GM12878 (cell line): ENCODE measurements around the gene RCN2. TPM values are rescaled to one million over a fixed set of nuclear protein-coding genes. Genes with fewer than 3 reads are reported as not detected.
A peak's percentile ranks its signal among the peaks of the same experiment; 100 is the strongest.

ENCODE experiments used
- ATAC-seq: fragments of 200-7000 bp; cut with Tn5 transposase; 3 replicates; pipeline ENCODE4 v1.9.1; 2020; ENCODE audit warnings: mild to moderate bottlenecking, moderate library complexity
- BruUV-seq: library from RNA; stranded (reverse); fragments of 400-500 nt; replicated peaks from 2 replicates; lab custom pipeline; 2021; lab: Mats Ljungman, UMichigan
- CTCF ChIA-PET: fragments of 300-600 bp; sonication (Branson Sonifier 250); formaldehyde crosslinking; extraction: SDS; loops from one replicate; lab custom pipeline; 2021; ENCODE audit warnings: inconsistent platforms; lab: Yijun Ruan, JAX
- POLR2A ChIA-PET: fragments of 350-600 bp; formaldehyde crosslinking; extraction: SDS; loops from one replicate; lab custom pipeline; 2021; ENCODE audit warnings: inconsistent platforms; lab: Charles Lee
- RAD21 ChIA-PET: fragments of 300-600 bp; sonication (Branson Sonifier 250); formaldehyde crosslinking; loops from one replicate; lab custom pipeline; 2023; ENCODE audit warnings: antibody characterized with exemption; ENCODE audit not compliant: unreplicated experiment; lab: Charles Lee
- SMC1A ChIA-PET: fragments of 300-600 bp; sonication (Branson Sonifier 250); formaldehyde crosslinking; loops from one replicate; lab custom pipeline; 2023; ENCODE audit not compliant: unreplicated experiment, uncharacterized antibody; lab: Charles Lee
- DNase-seq: peaks from one replicate; pipeline ENCODE4 v3.0.0-alpha.2; 2011; ENCODE audit warnings: low read depth, low spot score
- FAIRE-seq: peaks from 3 replicates; lab custom pipeline; 2011; peaks lifted over from hg19 to GRCh38; lab: Jason Lieb, UNC
- H2AFZ ChIP-seq: 2 replicates; pipeline ENCODE4 v1.6.0; 2011; ENCODE audit warnings: low read depth, low read length, control low read depth; ENCODE audit not compliant: control insufficient read depth
- H3K27ac ChIP-seq: 2 replicates; pipeline ENCODE4 v1.5.1; 2011; ENCODE audit warnings: control low read depth; ENCODE audit not compliant: control insufficient read depth, insufficient read depth
- H3K27me3 ChIP-seq, 2 experiments: replicated peaks in 1 of 2; 2 replicates each; pipeline versions ENCODE4 v1.6.0 to v1.6.1; 2011; ENCODE audit warnings: low read length in 1 of 2; ENCODE audit not compliant: control insufficient read depth in 2 of 2, insufficient read depth in 2 of 2
- H3K36me3 ChIP-seq, 2 experiments: 2 replicates each; pipeline ENCODE4 v1.5.1; 2011; ENCODE audit warnings: low read length in 1 of 2; ENCODE audit not compliant: control insufficient read depth in 2 of 2, insufficient read depth in 2 of 2
- H3K4me1 ChIP-seq: 2 replicates; pipeline ENCODE4 v1.6.1; 2011; ENCODE audit warnings: mild to moderate bottlenecking, low read length, moderate library complexity, mixed read lengths; ENCODE audit not compliant: control insufficient read depth, insufficient read depth
- H3K4me2 ChIP-seq: 2 replicates; pipeline ENCODE4 v1.6.0; 2011; ENCODE audit warnings: control low read depth; ENCODE audit not compliant: control insufficient read depth, insufficient read depth
- H3K4me3 ChIP-seq: fragments of 200-600 bp; sonication (generic); 2 replicates; pipeline ENCODE4 v1.5.1; 2016
- H3K79me2 ChIP-seq: 2 replicates; pipeline ENCODE4 v1.6.0; 2011; ENCODE audit warnings: low read length; ENCODE audit not compliant: control insufficient read depth, insufficient read depth
- H3K9ac ChIP-seq: 2 replicates; pipeline ENCODE4 v1.8.0; 2011; ENCODE audit warnings: low read length, control low read depth, mixed read lengths; ENCODE audit not compliant: control insufficient read depth, insufficient read depth
- H3K9me3 ChIP-seq: replicated peaks from 3 replicates; pipeline ENCODE4 v1.5.1; 2011; ENCODE audit warnings: mild to moderate bottlenecking, low read length; ENCODE audit not compliant: control insufficient read depth, insufficient read depth
- H4K20me1 ChIP-seq: 2 replicates; pipeline ENCODE4 v1.6.0; 2011; ENCODE audit not compliant: control insufficient read depth, insufficient read depth
- WGBS: methylation state at CpG from one replicate; pipeline ENCODE4 v1.1.6; 2016; ENCODE audit warnings: low lambda C conversion rate; ENCODE audit not compliant: insufficient replicate concordance, insufficient coverage; ENCODE audit errors: missing lambda C conversion rate; 5-methylcytosine and 5-hydroxymethylcytosine counted together
- in situ Hi-C: fragments of 300-500 bp; cut with MboI; formaldehyde crosslinking; loops from 9 replicates; pipeline ENCODE4 v1.14.3; 2018; ENCODE audit warnings: mixed read lengths
- intact Hi-C: fragments of 100-400 bp; cut with micrococcal nuclease; formaldehyde crosslinking; loops from one replicate; pipeline ENCODE4 v1.14.2; 2022; ENCODE audit not compliant: unreplicated experiment
- polyA plus RNA-seq, 11 experiments: library from polyadenylated mRNA; depleted of rRNA in 4 of 11; unstranded in 6 of 11; stranded (reverse) in 5 of 11; fragments of >200 nt; fragmentation: Nextera tagmentation in 4 of 11; fragmentation: Illumina TruSeq in 1 of 11; extraction: Ambion mirVana in 4 of 11; extraction: Trizol in 1 of 11; gene quantifications; 1 replicate in 1 of 11; 2 replicates in 10 of 11; pipeline versions ENCODE4 v1.2.1 to v1.2.3, GENCODE V29; 2011 to 2016; ENCODE audit warnings: inconsistent platforms in 2 of 11, missing spikeins in 2 of 11, low read depth in 1 of 11
- total RNA-seq, 4 experiments: library from RNA; depleted of rRNA in 3 of 4; stranded (reverse); fragments of >200 nt in 3 of 4; fragmentation: Illumina TruSeq in 1 of 4; extraction: Trizol in 1 of 4; gene quantifications; 2 replicates each; pipeline versions ENCODE4 v1.2.1 to v1.2.3, GENCODE V29; 2013 to 2021
- TF ChIP-seq, protein P1 (sequence below): fragments of 450-650 bp; conservative IDR thresholded peaks from 2 replicates; pipeline ENCODE4 v1.6.1; 2017; ENCODE audit warnings: mild to moderate bottlenecking, moderate library complexity
- TF ChIP-seq, protein P2 (sequence below): IDR thresholded peaks from 2 replicates; pipeline ENCODE4 v1.6.1; 2012; ENCODE audit warnings: improper control_type of control experiment, low read depth, low read length; ENCODE audit not compliant: insufficient replicate concordance

Gene RCN2
- total and polyA plus RNA-seq, 10 of the 15 experiments (the other 5 are each of a cell fraction or from before 2014, with no cell fraction given), result 4.9 to 41.0 (median 12.9) TPM

DNA sequence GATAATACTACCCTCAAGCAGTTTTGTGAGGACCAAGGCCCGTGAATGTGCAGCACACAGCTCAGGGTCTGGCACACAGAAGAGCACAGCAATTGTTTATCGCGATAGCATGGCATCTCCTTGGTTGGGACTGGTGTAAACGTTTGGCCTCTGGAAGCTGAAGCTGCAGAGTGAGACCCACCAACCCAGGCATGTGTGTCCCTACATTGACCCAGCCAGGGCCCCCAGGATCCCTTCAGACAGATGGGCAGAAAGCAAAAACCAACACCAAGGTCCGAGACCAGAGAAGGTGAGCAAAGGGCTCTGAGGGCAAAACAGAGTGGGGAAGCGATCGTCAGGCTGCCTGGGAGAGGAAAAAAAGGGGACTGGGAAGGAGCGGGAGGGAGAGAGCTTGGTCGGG lies 50.8 kb downstream of the RCN2 start:
- Histone ChIP-seq H3K9ac (no peak overlapping the region), H3K27me3 (no peaks in the 10 kb centered on the region; a peak in 1 of 4 replicates), H4K20me1 (no peaks in the 10 kb centered on the region), H3K4me3 (no peak overlapping the region), H3K27ac (no peak overlapping the region)
- BruUV-seq, result no TSS peak
- ATAC-seq (no peak), DNase-seq (no peak)
- TF ChIP-seq, protein P1, sequence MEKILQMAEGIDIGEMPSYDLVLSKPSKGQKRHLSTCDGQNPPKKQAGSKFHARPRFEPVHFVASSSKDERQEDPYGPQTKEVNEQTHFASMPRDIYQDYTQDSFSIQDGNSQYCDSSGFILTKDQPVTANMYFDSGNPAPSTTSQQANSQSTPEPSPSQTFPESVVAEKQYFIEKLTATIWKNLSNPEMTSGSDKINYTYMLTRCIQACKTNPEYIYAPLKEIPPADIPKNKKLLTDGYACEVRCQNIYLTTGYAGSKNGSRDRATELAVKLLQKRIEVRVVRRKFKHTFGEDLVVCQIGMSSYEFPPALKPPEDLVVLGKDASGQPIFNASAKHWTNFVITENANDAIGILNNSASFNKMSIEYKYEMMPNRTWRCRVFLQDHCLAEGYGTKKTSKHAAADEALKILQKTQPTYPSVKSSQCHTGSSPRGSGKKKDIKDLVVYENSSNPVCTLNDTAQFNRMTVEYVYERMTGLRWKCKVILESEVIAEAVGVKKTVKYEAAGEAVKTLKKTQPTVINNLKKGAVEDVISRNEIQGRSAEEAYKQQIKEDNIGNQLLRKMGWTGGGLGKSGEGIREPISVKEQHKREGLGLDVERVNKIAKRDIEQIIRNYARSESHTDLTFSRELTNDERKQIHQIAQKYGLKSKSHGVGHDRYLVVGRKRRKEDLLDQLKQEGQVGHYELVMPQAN, result no peak
- TF ChIP-seq, protein P2, sequence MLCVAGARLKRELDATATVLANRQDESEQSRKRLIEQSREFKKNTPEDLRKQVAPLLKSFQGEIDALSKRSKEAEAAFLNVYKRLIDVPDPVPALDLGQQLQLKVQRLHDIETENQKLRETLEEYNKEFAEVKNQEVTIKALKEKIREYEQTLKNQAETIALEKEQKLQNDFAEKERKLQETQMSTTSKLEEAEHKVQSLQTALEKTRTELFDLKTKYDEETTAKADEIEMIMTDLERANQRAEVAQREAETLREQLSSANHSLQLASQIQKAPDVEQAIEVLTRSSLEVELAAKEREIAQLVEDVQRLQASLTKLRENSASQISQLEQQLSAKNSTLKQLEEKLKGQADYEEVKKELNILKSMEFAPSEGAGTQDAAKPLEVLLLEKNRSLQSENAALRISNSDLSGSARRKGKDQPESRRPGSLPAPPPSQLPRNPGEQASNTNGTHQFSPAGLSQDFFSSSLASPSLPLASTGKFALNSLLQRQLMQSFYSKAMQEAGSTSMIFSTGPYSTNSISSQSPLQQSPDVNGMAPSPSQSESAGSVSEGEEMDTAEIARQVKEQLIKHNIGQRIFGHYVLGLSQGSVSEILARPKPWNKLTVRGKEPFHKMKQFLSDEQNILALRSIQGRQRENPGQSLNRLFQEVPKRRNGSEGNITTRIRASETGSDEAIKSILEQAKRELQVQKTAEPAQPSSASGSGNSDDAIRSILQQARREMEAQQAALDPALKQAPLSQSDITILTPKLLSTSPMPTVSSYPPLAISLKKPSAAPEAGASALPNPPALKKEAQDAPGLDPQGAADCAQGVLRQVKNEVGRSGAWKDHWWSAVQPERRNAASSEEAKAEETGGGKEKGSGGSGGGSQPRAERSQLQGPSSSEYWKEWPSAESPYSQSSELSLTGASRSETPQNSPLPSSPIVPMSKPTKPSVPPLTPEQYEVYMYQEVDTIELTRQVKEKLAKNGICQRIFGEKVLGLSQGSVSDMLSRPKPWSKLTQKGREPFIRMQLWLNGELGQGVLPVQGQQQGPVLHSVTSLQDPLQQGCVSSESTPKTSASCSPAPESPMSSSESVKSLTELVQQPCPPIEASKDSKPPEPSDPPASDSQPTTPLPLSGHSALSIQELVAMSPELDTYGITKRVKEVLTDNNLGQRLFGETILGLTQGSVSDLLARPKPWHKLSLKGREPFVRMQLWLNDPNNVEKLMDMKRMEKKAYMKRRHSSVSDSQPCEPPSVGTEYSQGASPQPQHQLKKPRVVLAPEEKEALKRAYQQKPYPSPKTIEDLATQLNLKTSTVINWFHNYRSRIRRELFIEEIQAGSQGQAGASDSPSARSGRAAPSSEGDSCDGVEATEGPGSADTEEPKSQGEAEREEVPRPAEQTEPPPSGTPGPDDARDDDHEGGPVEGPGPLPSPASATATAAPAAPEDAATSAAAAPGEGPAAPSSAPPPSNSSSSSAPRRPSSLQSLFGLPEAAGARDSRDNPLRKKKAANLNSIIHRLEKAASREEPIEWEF, result no peak
- TF ChIP-seq, all 136 proteins: peak for 0
- Histone ChIP-seq H3K4me1 (peaks cover 13% of the 10 kb centered on the region), H3K36me3 (no peaks in the 10 kb centered on the region), H3K79me2 (no peaks in the 10 kb centered on the region), H2AFZ (no peak overlapping the region), H3K9me3 (no peaks in the 10 kb centered on the region; the same call in 2 of the 3 replicates), H3K4me2 (no peak overlapping the region)
- 74% methylated on average over 9 of the region's 9 CpGs for WGBS
- POLR2A ChIA-PET, result interaction anchor here (1.4 kb wide), 1 partner anchor 12 kb away, joined by 6 read pairs; no protein-coding TSS in a partner anchor
- RAD21 ChIA-PET, result interaction anchor here (1.1 to 15.6 kb wide), 5 partner anchors 8 to 48 kb away, joined by 4 to 259 read pairs (median 9); no protein-coding TSS in a partner anchor
- in situ Hi-C loops, result no loop called here
- SMC1A ChIA-PET, result interaction anchor here (0.6 to 12.7 kb wide), 6 partner anchors 9 to 1153 kb away, joined by 3 to 99 read pairs (median 4); partner anchors contain the start of gene PSTPIP1
- FAIRE-seq, result peak; percentile 7
- CTCF ChIA-PET, result interaction anchor here (0.6 to 16.6 kb wide), 3 partner anchors 9 to 54 kb away, joined by 3 to 483 read pairs (median 29); no protein-coding TSS in a partner anchor
- intact Hi-C loops, result loop anchor here (10.0 kb wide), 1 partner anchor 202 kb away; no protein-coding TSS in a partner anchor
